ENCODE results near the gene CD247.

The CD247 gene

GRCh38 chr1:167413328-167413727, 105.0 kb downstream of the CD247 start:
- no peak for DNase-seq (ENCODE audit: low read depth)

GRCh38 chr1:167412920-167413319, 105.4 kb downstream of the CD247 start:
- DNase-seq (ENCODE audit: low read depth): no peak

GRCh38 chr1:167412072-167412471, 106.3 kb downstream of the CD247 start:
- no peak for DNase-seq (ENCODE audit: low read depth)

- no peak for DNase-seq (ENCODE audit: low read depth)
Measured at GRCh38 chr1:167409183-167409582, 109.1 kb downstream of the CD247 start.

- DNase-seq (ENCODE audit: low read depth): no peak
Measured at GRCh38 chr1:167408355-167408754, 110.0 kb downstream of the CD247 start.

- DNase-seq (ENCODE audit: low read depth): no peak
Measured at GRCh38 chr1:167404908-167405307, 113.4 kb downstream of the CD247 start.

GRCh38 chr1:167404161-167404888, 114.0 kb downstream of the CD247 start:
- no peak for DNase-seq (ENCODE audit: low read depth)

- DNase-seq (ENCODE audit: low read depth): peak; percentile 32
Measured at GRCh38 chr1:167401260-167401873, 117.0 kb downstream of the CD247 start.

- DNase-seq (ENCODE audit: low read depth): no peak
Measured at GRCh38 chr1:167400359-167400953, 117.9 kb downstream of the CD247 start.

- no peak for DNase-seq (ENCODE audit: low read depth)
Measured at GRCh38 chr1:167392200-167392696, 126.1 kb downstream of the CD247 start.

GRCh38 chr1:167388976-167389375, 129.4 kb downstream of the CD247 start:
- no peak for DNase-seq (ENCODE audit: low read depth)

GRCh38 chr1:167387251-167387910, 130.9 kb downstream of the CD247 start:
- no peak for DNase-seq (ENCODE audit: low read depth)

Measured in stimulated activated CD8-positive, alpha-beta memory T cell treated with anti-CD3 and anti-CD28 coated beads, Interleukin-12 subunit alpha, Interleukin-12 subunit beta, amount 100 ng/mL, for 1 hour (primary cell).